Fibroblast of gingiva (primary cell): ENCODE measurements around the gene CRELD2.
A peak's percentile ranks its signal among the peaks of the same experiment; 100 is the strongest.
"Not testable (repeated sequence)": the region's sequence is repeated elsewhere in the genome, so short reads cannot be mapped to it uniquely, and the experiment has no call there.

Source experiments
- DNase-seq: peaks from one replicate; pipeline ENCODE4 v3.0.0-alpha.2; 2011; ENCODE audit warnings: low read depth

The CRELD2 gene

DNA sequence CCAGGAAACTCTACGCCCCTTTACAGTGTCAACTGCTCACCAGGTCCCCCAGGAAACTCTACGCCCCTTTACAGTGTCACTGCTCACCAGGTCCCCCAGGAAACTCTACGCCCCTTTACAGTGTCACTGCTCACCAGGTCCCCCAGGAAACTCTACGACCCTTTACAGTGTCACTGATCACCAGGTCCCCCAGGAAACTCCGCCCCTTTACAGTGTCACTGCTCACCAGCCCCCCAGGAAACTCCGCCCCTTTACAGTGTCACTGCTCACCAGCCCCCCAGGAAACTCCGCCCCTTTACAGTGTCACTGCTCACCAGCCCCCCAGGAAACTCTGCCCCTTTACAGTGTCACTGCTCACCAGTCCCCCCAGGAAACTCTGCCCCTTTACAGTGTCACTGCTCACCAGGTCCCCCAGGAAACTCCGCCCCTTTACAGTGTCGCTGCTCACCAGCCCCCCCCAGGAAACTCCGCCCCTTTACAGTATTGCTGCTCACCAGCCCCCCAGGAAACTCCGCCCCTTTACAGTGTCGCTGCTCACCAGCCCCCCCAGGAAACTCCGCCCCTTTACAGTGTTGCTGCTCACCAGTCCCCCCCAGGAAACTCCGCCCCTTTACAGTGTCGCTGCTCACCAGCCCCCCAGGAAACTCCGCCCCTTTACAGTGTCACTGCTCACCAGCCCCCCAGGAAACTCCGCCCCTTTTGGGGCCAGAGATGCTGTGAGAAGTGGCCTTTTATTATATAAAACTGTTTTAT lies 26.8 kb downstream of the CRELD2 start:
- not testable (repeated sequence) for DNase-seq

DNA sequence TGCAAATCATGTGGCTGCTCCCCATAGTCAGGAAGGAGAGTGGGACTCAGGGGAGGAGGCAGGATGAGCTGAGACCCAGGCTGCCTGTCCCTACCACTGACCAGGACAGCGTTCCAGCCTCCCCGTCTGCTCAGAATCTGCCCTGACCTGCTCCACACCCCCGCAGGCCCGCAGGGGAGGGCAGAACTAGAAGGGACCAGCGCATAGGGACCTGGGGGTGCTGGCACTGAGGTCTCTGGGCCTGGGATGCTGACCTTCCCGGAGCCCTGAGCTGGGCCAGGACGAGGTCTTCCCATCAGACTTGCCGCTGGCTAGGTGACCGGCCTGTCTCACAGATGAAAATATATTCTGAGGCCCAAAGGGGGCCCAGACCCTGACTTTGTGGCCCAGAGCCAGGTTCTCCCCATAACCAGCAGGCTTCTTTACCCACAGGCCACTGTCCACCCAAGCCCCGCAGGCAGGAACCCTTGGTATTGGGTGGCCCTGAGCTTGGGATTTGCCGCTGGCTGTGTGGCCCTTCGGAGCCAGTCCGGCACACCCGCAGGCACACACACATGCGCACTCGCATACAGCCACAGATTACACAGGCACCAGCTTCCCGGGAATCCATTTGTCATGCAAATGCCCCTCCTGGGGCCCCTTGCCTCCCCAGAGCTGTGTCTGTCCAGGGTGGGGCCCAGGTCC lies 28.3 kb downstream of the CRELD2 start:
- DNase-seq, result no peak

DNA sequence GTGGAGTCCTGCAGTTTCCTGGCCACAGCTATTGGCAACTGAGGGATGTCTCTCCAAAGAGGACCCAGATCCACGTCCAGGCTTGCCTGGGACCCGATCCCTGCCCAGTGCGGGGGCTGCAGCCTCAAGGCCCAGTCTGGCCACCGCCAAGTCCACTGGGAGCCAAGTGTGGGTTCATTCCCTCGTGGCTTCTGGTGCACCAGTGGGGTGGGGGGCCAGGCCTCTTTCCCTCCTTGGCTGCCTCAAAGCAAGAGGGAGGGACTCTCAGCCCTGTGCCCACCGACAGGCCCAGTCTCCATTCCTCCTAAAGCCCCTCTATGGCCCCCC lies 28.8 kb downstream of the CRELD2 start:
- DNase-seq, result no peak

DNA sequence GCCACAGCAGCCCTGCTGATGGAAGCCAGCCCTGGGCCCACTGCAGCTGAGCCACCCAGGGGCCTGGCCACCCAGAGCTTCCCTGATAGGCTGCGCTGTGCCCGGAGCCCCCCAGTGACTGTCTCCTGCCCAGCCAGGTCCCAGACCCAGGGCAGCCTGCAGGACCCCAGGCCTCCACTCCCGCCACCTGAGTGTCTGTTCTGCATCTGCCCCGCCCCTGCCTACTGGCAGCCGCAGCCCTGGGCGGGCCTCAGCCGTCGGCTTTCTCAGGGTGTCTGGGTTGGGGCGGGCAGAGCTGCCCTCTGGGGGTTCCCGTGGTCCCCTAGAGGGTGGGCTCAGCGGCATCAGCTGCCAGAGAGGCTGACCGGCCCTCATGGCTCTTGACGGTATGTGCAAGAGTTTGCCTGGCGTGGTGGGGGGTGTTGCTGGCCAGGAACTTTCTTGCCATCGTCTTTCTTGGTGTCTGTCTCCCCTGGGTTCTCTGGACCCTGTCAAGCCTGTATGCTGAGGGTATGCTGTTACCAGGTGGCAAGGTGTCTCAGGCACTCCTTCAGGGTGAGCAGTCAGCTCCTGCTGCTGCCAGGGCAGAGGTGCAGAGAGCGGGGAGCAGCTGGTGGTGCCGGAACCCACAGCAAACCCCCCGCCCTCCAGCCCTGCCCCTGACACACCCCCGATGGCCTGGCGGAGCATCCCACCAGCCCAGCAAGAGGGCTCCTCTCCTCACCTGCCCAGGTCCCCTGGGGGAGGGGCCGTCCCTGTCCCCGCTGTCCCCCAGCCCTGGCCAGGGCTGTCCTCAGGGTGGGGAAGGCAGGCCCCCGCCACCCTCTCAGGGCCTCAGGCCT lies 29.9 kb downstream of the CRELD2 start:
- DNase-seq, result no peak

DNA sequence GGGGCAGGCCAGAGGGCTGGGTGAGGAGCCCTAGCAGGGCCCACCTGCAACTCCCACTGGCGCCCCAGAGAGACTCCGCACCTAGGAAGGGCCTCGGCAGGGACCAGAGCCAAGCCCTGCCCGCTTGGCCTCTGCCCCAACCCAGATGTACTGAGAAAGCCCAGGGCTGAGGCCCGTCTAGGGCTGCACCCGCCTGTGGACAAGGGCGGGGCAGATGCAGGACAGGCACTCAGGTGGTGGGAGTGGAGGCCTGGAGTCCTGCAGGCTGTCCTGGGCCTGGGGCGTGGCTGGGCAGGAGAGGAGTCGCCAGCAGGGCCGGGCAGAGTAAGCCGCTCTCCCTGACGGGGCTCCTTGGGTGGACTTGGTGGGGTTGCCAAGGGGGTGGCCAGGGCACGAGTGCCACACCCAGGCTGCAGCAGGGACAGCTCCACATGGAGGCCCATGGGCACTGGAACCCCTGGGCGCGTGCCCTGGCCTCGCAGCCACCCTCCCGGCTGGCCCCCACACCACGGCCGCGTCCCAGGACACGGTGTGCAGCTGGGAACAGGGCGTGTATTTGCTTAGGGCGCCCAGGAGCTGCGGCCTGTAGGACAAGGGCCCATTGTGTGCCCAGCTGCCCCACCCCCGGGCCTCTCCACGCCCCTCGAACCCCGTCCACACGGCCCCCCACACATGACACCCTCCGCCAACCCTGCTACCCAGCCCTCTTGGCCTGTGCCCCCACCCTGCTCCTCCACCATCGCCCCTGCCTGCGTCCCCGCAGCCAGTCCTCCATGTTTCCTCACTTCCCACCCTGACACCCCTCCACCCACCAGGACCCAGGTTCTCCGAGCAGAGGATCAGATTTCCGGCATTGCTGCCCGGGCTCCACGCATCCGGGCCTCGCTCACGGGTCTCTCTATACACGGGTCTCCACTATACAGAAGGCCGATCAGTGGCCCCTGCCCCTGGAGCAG lies 30.8 kb downstream of the CRELD2 start:
- DNase-seq, result no peak

DNA sequence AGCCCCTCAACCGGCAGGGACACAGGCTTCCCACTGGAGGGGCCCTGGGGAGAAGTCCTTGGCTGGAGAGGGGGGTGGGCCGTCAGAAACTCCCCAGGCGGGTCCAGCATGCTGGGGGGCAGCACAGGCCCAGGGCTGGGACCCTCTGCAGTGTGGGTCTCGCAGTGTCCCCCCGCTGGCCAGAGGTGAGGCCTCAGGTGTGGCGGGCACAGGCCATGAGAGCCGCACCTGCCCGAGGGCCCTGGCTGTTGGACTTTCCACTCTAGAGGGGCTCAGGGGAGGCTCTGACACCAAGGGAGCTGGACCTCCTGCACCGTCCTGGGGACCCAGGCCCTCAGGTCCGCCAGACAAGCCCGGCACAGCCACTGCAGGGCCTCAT lies 31.5 kb downstream of the CRELD2 start:
- DNase-seq, result no peak

DNA sequence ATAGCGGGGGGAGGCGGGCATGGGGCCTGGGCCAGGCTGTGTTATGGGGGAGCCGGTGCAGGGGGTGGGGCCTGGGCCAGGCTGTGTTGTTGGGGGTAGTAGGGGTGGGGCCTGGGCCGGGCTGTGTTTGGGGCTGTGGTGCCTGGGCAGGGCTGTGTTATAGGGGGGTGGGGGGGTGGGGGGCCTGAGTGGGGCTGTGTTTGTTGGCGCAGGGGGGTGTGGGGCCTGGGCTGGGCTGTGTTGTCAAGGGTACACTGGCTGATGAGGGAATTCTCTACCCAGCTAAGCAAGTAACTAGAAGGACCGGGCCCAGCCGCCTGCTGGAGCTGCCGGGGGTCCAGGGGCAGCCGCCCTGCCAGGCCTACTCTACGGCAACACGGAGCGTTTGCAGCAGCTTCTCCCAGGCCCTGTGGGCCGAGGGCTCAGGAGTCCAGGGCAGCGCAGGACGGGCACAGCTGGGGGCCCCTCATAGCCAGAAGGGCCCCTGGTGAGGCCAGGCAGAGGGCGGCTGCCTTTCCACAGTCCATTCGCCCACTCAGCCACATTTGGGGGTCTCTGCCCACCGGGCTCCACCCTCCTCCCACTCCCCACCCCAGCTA lies 32.1 kb downstream of the CRELD2 start:
- no peak for DNase-seq

DNA sequence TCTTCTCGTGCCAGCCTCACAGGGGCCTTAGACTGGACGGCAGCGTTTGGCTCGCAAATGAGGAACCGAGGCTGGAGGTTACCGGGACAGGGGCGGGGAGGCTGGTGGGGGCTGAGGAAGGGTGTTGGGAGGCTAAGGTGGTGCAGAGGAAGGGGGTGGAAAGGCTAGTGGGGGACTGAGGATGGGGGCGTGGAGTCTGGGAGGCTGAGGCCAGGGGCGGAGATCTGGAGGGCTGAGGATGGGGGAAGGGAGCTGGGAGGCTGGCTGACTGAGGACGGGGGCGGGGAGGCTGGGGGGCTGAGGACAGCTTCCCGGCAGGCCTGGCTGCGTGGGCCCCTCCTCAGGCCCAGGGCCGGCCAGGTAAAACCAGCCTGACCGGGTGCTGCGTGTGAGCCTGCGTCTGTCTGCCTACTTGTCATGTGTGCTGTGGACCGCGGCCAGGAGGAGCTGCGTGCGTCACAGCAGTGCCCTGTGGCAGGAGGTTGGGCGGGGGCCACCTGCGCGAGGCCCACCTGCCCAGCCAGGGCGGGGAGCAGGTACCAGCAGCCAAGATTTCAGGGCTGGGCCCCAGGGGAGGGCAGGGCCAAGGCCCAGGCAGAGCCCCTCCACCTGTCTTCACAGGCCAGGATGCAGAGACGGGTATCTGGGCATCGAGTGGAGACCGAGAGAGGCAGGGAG lies 32.7 kb downstream of the CRELD2 start:
- no peak for DNase-seq

DNA sequence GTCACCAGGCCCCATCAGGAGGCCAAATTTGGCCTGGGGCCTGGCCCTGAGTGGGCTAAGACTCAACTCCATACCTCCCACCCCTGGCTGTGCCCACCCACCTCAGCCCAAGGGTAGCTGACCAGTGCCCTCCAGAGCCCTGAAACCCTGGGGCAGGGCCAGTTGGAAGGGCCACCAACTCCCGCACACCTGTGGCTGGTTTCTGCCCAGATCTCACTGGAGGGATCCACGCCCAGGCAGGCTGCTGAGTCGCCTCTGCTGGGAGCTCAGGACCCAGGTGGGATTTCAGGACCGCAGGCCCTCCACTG lies 33.2 kb downstream of the CRELD2 start:
- no peak for DNase-seq

DNA sequence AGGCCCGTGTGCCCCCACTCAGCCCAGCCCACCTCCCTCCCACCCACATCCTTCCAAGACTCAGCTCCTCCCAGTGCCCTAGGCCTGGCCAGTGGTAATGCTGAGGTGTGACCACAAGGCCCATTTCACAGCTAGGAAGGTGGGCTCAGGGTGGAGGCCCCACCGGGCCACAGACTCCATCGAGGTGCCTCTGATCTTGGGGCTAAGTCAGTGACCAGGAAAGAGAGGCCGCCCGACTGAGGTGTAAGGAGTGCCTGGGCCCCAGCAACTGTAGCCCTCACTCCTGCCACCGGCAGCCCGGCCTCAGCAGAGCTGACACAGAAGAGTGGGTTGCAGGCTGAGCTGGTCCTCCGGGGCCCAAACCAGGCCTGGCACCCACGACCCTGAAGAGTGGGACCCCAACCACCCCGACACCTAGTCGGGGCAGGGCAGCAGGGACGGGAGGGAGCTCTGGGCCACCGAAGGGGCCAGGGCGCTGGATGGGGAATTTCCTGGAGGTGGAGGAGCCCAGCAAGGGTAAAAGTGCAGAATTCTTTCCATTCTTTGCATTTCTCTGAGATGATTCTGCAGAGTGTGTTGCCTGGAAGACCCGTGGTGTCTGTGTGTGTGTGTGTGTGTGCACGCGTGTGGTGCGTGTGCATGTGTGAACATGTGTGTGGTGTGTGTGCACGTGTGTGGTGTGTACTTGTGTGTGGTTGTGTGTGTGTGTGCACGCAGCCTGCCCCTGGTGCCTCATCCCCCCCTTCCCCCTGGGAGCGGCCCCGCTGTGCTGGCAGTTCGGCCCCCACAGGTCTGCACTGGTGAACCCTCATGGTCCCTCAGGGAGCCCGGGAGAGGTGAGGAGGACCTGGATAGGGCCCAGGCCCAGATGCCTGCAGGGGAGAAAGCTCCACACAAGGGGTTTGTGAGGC lies 33.8 kb downstream of the CRELD2 start:
- DNase-seq, result peak; percentile 67

DNA sequence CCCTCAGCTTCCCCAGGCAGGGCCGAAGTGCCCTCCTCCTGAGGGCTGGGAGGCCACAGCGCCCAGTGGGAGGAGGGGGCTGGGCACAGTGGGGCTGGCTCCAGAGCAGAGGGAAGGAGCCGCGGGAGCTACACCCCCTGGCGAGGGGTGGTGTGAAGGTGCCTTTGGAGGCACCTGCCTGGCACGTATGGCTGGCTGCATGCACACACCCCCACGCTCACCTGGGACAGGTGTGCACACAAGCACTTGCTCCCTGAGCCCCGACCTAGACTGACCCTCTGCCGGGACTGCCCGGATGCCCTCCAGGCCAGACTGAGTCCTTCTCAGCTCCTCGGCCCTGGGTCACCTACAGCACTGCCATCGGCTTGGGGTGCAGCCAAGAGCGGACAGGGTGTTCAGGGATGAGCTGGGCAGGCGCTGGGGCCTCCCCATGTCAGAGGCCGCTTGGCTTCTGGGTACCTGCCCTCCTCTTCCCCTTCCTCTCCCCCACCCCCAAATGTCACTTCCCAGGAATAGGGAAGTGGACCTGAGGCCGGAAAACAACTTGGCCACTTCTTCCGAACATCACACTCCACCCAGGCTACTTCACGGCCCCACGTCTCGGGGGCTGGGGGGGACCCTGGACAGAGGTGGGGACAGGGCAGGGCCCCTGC lies 34.7 kb downstream of the CRELD2 start:
- no peak for DNase-seq

DNA sequence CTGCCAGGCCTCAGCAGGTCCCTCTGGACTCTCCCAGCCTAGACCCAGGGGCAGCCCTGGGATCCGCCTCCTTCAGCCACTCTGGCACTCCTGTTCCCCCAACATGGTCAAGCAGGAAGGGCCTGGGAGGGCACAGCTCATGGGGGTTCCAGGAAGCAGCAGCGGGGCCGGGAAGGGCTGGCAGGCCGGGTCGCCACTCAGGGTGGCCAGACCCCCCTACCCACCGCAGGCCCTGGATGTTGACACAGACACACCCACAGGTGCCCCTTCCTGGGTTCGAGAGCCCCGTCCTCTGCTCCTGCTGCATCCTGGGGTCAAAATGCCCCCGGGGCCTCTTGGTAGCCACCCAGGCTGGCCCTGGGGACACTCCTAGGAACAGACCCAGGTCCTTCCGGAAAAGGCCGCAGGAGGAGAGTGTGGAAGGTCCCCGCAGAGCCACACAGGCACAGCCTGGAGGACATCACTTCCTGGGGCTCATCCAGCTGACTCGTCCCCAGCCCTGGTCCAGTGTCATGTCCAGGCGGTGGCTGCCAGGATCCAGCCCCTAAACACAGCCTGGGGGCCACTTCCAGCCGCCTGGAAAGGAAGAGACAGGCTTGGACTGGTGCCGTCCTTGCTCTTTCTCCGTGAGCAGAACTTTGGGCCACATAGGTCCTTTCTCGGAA lies 35.4 kb downstream of the CRELD2 start:
- DNase-seq, result no peak

DNA sequence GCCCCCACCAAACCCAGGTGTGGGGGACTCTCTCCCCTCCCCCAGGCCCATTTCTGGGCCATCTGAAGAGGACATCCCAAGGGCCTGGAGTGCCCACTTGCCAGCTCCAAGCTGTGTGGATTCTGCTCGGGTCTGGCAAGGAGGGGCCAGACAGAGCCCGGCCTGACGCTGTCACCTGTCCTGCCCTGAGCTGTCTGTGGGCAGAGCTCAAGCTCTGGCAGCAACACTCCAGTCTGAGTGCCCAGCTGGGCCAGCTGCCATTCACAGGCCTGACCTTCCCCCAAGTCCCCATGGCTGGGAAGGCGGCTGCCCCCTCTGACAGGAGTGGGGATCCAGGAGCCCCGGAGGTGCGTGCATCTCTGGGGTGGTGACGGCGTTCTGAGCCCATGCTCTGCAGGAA lies 35.9 kb downstream of the CRELD2 start:
- DNase-seq, result no peak

DNA sequence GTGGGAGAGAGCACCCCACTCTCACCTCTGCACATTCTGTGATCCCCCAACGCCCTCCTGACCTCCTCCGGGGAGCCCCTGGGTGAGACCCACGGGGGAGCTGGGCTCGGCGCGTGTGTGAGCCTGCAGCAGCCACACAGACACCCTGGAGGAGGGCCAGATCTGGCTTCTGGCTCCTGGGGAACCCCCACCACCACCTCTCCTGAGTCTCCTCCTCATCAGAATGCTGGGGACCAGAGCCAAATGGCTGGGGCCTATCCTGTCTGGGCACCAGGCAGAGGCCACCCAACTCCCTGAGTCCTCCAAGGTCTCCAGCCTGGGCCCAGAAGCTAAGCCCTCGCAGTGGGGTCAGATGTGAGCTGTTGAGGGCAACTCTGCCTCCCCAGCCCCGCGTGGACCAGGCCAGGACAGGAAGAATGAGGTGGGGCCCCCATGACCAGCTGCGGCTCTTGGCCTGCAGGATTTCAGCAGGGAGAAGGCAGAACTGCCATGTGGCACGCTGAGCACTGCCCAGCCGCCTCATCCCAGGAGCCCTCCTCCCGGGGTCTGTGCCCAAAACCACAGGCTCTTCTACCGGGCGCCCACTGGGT lies 36.7 kb downstream of the CRELD2 start:
- no peak for DNase-seq

DNA sequence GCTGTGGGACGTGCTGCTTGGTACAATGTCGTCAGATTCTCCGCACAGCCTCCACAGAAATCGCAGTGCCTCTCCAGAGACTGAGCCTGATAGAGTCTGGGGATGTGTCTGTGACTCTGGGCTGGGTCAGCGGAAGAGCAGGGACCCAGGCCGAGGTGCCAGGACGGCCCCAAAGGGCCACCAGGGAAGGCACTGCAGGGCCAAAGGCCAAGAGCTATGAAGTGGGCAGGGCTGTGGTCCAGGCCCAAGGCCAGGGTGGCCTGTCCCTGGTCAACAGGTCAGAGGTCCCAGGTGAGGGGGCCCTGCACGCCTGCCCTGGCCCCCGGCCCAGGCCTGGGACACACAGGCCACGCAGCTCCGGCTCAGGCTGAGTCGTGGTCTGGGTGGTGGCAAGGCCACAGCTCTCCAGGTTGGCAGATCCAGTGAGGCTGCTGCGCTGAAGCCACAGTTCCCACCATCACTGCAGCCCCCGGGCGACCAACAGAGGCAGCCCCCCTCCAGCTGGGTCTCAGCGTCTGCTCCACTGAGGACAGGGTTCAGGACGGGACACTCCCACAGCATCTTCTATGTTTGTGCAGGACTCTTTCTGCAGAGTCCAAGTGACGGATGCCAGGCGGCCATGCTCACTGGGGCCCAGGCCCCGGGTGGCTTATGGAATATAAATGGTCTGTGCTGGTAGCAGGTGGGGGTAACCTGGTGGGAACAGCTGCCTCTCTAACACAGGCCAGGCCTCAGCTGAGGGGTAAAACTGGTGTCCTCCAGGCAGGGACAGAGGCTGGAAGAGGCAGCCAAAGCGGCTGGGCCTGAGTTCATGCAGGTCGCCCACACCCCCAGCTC lies 37.4 kb downstream of the CRELD2 start:
- no peak for DNase-seq

DNA sequence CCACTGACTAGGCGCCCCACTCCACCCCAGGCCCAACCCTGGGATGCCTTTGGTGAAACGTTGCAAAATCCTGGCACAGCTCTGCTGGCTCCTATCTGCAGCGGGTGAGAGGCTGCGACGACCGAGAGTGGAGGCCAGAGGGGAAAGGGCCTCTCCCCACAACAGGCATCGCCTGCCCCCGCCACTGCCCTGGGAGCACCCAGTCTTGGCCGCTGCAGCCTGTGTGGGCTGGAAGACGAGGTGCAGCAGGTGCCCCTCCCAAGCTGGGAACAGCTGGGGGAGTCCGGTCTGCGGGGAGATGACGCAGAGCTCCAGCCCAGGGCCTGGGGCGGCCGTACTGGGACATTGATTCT lies 38.0 kb downstream of the CRELD2 start:
- DNase-seq, result no peak

DNA sequence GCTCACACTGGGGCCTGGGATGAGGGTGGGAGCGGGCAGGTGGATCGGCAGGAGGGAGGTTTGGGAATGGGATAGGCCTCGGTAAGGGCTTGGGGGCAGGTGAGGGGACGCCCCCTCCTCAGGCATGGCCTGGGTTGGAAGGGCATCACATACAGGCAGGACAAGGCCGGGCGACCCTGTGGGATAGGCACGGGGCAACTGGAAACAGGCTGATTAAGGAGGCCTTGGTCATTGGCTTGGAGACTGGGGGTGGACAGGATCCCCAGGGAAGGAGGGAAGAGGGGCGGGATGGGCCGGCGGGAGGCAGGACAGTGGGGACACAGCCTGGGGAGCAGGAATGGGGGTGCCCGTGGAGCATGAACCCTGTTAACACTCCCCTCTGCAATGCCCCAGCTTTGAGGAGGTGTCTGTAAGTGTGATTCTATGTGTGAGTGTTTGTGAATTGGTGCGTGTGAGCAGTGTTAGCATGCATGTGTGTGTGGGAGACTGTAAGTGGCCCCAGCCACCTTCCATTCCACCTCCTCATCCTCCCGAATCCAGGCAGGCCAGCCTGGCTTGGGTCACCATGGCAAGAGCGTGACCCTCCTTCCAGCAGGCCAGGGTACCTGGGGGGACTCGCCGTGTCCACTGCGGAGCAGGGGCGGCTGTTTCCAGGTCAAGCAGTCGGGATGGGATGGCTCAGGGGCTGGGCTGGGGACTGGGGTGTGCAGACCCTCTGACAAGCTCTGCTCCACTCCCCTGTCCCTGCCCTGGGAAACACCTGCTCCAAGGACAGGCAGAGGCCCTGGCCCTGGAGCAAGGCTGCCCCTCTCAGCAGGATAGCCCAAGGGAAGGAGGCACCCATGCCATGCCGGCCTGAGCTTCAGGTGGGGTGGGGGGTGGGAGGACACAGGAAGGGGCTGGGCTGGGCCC lies 38.7 kb downstream of the CRELD2 start:
- no peak for DNase-seq
